HG03342 (cell line): ENCODE results near the gene DDIT3.
"Not testable (repeated sequence)": the region's sequence is repeated elsewhere in the genome, so short reads cannot be mapped to it uniquely, and the experiment has no call there.

Experiments used
- ATAC-seq: cut with Tn5 transposase; IDR thresholded peaks from one replicate; pipeline ENCODE4 v1.9.1; 2021; ENCODE audit warnings: mild to moderate bottlenecking, moderate library complexity; ENCODE audit not compliant: unreplicated experiment

DDIT3 gene

DNA sequence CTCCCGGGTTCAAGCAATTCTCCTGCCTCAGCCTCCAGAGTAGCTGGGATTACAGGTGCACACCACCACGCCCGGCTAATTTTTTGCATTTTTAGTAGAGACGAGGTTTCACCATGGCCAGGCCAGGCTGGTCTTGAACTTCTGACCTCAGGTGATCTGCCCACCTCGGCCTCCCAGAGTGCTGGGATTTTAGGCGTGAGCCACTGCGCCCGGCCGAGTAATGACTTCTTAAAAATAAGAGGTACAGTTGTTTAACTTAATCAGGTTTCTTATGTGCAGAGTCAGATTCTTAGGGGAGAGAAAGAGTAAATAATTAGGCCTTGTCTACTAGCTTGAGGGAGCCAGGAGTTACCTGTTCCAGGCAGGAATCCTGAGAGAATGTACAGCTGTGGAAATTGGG lies 6.1 kb downstream of the DDIT3 start:
- ATAC-seq = not testable (repeated sequence)

DNA sequence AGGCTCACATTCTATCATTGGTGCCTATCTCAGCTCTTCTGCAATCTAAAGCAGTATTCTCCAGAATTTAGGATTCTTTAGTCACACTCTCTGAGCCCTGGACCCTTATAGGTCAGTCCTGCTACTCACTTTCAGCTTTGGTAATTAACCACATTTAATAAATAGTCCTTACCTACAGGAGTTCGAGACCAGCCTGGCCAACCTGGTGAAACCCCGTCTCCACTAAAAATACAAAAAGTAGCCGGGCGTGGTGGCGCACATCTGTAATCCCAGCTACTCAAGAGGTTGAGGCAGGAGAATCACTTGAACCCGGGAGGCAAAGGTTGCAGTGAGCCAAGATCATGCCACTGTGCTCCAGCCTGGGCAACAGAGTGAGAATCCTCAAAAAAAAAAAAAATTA lies 6.6 kb downstream of the DDIT3 start:
- ATAC-seq = not testable (repeated sequence)

- no peak for ATAC-seq
Measured at GRCh38 chr12:57513266-57513665, 7.0 kb downstream of the DDIT3 start.

- ATAC-seq = no peak
Measured at GRCh38 chr12:57512665-57513064, 7.6 kb downstream of the DDIT3 start.

DNA sequence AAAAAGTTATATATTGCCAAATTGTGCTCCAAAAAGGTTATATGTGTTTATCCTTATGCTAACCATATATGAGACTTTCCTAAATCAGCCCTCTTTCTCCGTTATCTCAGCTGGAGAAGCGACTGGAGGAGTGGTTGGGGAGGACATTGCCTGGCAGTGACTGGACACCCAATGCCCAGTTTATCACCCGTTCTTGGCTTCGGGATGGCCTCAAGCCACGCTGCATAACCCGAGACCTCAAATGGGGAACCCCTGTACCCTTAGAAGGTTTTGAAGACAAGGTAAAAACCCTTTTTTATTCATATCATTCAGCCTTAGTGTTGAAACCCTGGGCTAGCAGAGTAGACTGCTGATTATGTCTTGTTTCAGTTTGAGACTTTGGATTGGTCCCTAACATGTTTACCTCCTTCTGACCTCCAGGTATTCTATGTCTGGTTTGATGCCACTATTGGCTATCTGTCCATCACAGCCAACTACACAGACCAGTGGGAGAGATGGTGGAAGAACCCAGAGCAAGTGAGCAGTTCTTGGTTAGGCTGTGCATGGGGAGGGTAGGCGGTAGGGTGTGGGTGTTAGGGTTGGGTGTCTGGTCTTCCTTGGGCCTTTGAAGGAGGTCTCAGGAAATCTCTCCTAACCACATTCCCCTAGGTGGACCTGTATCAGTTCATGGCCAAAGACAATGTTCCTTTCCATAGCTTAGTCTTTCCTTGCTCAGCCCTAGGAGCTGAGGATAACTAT lies 8.6 kb downstream of the DDIT3 start:
- no peak for ATAC-seq

DNA sequence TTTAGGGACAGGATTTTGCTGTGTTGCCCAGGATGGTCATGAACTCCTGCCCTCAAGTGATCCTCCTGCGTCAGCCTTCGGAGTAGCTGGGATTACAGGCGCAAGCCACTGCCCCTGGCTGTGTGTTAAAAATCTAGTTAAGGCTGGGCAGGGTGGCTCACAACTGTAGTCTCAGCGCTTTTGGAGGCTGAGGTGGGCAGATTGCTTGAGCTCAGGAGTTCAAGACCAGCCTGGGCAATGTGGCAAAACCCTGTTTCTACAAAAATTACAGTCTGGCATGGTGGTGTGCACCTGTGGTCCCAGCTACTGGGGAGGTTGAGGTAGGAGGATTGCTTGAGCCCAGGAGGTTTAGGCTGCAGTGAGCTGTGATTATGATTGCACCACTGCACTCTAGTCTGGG lies 9.2 kb downstream of the DDIT3 start:
- ATAC-seq = no peak

DNA sequence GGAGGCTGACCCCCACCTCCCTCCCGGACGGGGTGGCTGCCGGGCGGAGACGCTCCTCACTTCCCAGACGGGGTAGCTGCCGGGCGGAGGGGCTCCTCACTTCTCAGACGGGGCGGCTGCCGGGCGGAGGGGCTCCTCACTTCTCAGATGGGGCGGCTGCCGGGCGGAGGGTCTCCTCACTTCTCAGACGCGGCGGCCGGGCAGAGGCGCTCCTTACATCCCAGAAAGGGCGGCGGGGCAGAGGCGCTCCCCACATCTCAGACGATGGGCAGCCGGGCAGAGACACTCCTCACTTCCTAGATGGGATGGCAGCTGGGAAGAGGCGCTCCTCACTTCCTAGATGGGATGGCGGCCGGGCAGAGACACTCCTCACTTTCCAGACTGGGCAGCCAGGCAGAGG lies 12.5 kb downstream of the DDIT3 start:
- not testable (repeated sequence) for ATAC-seq

GRCh38 chr12:57506541-57506940 lies 13.8 kb downstream of the DDIT3 start:
- ATAC-seq = not testable (repeated sequence)

- ATAC-seq = not testable (repeated sequence)
Measured at GRCh38 chr12:57502311-57502969, 17.9 kb downstream of the DDIT3 start.

DNA sequence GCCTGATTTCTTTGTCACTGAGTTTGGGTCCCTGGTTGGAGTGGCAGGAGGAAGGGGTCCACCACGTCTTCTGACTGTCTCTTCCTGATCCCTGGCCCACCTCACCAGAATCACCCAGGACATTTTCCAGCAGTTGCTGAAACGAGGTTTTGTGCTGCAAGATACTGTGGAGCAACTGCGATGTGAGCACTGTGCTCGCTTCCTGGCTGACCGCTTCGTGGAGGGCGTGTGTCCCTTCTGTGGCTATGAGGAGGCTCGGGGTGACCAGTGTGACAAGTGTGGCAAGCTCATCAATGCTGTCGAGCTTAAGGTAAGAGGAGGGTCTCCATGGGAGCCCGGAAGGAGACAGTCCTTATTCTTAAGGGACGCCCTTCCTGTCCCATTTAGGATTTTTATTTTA lies 20.1 kb downstream of the DDIT3 start:
- no peak for ATAC-seq

GRCh38 chr12:57498571-57498970 lies 21.7 kb downstream of the DDIT3 start:
- no peak for ATAC-seq

- no peak for ATAC-seq
Measured at GRCh38 chr12:57498132-57498502, 22.2 kb downstream of the DDIT3 start.

DNA sequence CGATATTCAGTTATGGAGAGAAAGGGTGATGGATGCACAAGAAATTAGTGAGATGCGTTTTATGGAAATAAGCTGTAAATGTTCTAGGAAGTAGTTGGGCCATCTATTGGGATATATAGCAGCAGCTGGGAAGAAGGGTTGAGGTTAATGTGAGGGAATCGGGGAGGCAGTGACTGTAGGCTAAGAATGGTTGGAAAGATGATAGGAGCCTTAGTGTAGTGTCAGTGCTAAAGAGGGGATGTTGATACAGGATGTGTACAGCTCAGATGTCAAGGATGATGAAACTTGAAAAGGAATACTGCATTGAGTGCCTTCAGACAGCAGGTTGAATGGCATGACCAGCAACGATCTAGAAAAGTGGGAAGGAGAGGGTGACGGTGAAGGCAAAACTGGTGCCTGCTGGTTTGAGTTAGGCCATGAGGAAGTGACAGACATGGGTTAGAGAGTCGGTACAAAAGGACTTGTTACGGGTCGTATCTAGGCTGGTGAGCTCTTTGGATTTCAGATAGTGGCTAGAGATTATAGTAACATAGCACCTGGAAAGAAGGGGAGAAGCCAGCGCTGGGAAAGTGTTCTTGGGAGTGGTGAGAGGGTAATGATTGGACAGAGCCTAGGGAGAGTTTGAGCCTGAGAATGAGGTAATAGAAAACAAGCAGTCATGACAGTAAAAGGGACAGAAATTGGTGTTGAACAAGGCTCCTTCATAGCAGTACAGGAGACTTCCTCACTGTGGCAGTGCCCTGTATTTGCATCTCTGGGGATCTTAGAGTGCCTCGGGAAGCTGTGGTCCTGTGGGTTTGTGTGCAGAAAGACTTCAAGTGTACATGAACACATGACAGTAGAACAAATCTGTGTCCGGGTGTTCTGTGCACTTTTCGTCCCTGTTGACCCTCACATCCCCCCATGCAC lies 22.8 kb downstream of the DDIT3 start:
- ATAC-seq = no peak

- ATAC-seq = no peak
Measured at GRCh38 chr12:57496822-57497221, 23.5 kb downstream of the DDIT3 start.

GRCh38 chr12:57495051-57495701 lies 25.1 kb downstream of the DDIT3 start:
- ATAC-seq = not testable (repeated sequence)

- no peak for ATAC-seq
Measured at GRCh38 chr12:57491393-57492280, 28.7 kb downstream of the DDIT3 start.

DNA sequence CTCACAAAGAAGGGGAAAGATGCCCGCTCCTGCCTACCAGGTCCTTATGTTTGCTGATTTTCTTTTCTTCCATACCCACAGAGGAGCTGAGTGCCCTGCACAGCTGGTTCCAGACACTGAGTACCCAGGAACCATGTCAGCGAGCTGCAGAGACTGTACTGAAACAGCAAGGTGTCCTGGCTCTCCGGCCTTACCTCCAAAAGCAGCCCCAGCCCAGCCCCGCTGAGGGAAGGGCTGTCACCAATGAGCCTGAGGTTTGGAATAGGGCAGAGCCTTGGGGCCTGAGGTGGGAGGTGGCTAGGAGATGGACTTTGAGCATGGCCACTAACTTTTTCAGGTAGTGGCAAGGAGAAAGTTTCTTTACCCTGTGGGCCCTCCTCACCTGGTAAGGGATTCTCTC lies 30.2 kb downstream of the DDIT3 start:
- no peak for ATAC-seq

- no peak for ATAC-seq
Measured at GRCh38 chr12:57489157-57489641, 31.1 kb downstream of the DDIT3 start.

DNA sequence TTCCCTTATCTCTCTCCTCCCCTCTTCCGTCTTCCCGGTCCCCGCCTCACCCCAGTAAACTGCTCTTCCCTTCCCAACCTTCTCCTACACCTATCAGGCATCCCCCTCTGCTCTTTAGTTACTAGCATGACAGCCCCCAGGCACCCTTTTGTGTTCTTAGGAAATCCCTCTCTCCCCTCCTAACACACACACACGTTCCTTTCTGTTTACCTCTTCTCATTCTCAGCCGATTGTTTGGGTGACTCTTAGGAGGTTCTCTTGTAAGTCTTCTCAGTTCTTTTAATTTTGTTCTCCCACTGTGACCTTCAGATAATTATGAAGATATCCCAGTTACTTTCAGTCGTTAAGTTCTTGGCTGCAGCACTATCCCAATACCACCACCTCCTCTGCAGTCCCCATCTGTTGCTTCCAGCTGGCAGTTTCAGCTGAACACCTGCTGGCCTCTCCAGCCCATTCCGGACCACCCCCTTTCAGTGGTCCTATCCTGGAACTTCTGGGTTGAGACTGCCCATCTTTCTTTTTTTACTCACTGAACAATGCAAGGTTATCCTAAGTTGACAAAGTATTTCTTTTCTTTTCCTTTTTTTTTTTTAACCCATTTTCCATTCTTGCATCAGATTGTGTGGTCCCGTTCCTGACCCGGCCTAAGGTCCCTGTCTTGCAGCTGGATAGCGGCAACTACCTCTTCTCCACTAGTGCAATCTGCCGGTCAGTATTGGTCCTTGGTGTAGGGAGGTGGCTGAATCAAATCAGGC lies 31.7 kb downstream of the DDIT3 start:
- ATAC-seq = no peak
